Astrocyte (in vitro differentiated cells and primary cell): ENCODE results near the gene TRMT2A. TPM values are rescaled to one million over a fixed set of nuclear protein-coding genes. Genes with fewer than 3 reads are reported as not detected.

ENCODE experiments used
- DNase-seq: peaks from one replicate; pipeline ENCODE4 v3.0.0-alpha.2; 2010; ENCODE audit warnings: low read depth
- FAIRE-seq: peaks from 2 replicates; lab custom pipeline; 2011; peaks lifted over from hg19 to GRCh38; lab: Jason Lieb, UNC
- H2AFZ ChIP-seq: 2 replicates; pipeline ENCODE4 v1.6.0; 2012; ENCODE audit warnings: low read depth, low read length, inconsistent platforms
- H3K27ac ChIP-seq: 2 replicates; pipeline ENCODE4 v1.5.1; 2011; ENCODE audit warnings: low read depth, low read length, inconsistent platforms
- H3K27me3 ChIP-seq: 2 replicates; pipeline ENCODE4 v1.6.0; 2011; ENCODE audit warnings: low read length, inconsistent platforms; ENCODE audit not compliant: insufficient read depth
- H3K36me3 ChIP-seq: 2 replicates; pipeline ENCODE4 v1.5.1; 2011; ENCODE audit warnings: low read length, inconsistent platforms; ENCODE audit not compliant: insufficient read depth
- H3K4me1 ChIP-seq: 2 replicates; pipeline ENCODE4 v1.5.1; 2011; ENCODE audit warnings: low read length, inconsistent platforms; ENCODE audit not compliant: insufficient read depth
- H3K4me2 ChIP-seq: 2 replicates; pipeline ENCODE4 v1.6.0; 2012; ENCODE audit warnings: low read length, inconsistent platforms
- H3K4me3 ChIP-seq: 2 replicates; pipeline ENCODE4 v1.5.1; 2011; ENCODE audit warnings: low read depth, mild to moderate bottlenecking, low read length, inconsistent platforms; ENCODE audit not compliant: insufficient read depth
- H3K79me2 ChIP-seq: 2 replicates; pipeline ENCODE4 v1.6.0; 2012; ENCODE audit warnings: mild to moderate bottlenecking, low read length, inconsistent platforms; ENCODE audit not compliant: insufficient read depth
- H3K9ac ChIP-seq: 2 replicates; pipeline ENCODE4 v1.6.0; 2012; ENCODE audit warnings: mild to moderate bottlenecking, low read length, inconsistent platforms
- H3K9me3 ChIP-seq: 2 replicates; pipeline ENCODE4 v1.5.1; 2012; ENCODE audit warnings: low read depth, mild to moderate bottlenecking, low read length, inconsistent platforms; ENCODE audit not compliant: insufficient read depth
- H4K20me1 ChIP-seq: 2 replicates; pipeline ENCODE4 v1.6.0; 2012; ENCODE audit warnings: low read length, inconsistent platforms; ENCODE audit not compliant: insufficient read depth
- H3K27ac Mint-ChIP-seq: one replicate; pipeline ENCODE4 v1.8.0; 2021; ENCODE audit warnings: mild to moderate bottlenecking, mixed read lengths; ENCODE audit not compliant: unreplicated experiment
- H3K27me3 Mint-ChIP-seq: one replicate; pipeline ENCODE4 v1.8.0; 2021; ENCODE audit warnings: low read depth, mixed read lengths; ENCODE audit not compliant: unreplicated experiment
- H3K36me3 Mint-ChIP-seq: one replicate; pipeline ENCODE4 v1.8.0; 2021; ENCODE audit warnings: low read depth, mixed read lengths; ENCODE audit not compliant: unreplicated experiment
- H3K4me1 Mint-ChIP-seq: one replicate; pipeline ENCODE4 v1.8.0; 2021; ENCODE audit warnings: low read depth, mixed read lengths; ENCODE audit not compliant: unreplicated experiment
- H3K4me3 Mint-ChIP-seq: one replicate; pipeline ENCODE4 v1.8.0; 2021; ENCODE audit warnings: mild to moderate bottlenecking, moderate library complexity, mixed read lengths; ENCODE audit not compliant: unreplicated experiment
- H3K9me3 Mint-ChIP-seq: one replicate; pipeline ENCODE4 v1.8.0; 2021; ENCODE audit warnings: mild to moderate bottlenecking, mixed read lengths; ENCODE audit not compliant: unreplicated experiment
- EZH2 ChIP-seq: IDR thresholded peaks from 2 replicates; pipeline ENCODE4 v1.6.1; 2012; ENCODE audit warnings: mild to moderate bottlenecking, low read length, inconsistent platforms; ENCODE audit not compliant: insufficient read depth
- total RNA-seq: library from RNA; stranded (reverse); gene quantifications from 2 replicates; pipeline ENCODE4 v1.2.1, GENCODE V29; 2021
- TF ChIP-seq, protein P1 (sequence below): IDR thresholded peaks from 2 replicates; pipeline ENCODE4 v1.5.1; 2011; ENCODE audit warnings: low read depth, mild to moderate bottlenecking, inconsistent platforms, low read length, moderate library complexity; ENCODE audit not compliant: insufficient read depth

The TRMT2A gene
- total RNA-seq, 1 donor from 2014 or later = 32.9 TPM

DNA sequence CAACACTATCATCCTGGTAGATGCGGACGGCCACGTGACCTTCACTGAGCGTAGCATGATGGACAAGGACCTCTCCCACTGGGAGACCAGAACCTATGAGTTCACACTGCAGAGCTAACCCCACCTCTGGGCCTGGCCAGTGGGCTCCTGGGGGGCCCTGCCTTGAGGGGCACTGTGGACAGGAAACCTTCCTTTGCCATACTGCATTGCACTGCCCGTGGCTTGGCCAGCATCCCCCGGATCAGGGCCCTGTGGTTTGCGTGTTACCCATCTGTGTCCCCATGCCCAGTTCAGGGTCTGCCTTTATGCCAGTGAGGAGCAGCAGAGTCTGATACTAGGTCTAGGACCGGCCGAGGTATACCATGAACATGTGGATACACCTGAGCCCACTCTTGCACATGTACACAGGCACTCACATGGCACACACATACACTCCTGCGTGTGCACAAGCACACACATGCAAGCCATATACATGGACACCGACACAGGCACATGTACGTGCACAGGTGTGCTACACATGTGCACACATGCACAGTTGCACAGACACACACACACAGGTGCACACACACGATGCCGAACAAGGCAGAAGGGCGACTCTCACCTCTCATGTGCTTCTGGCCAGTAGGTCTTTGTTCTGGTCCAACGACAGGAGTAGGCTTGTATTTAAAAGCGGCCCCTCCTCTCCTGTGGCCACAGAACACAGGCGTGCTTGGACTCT is 52.3 kb downstream of the TRMT2A start:
- Mint-ChIP-seq H3K27ac (no peak overlapping the region), H3K4me3 (no peak overlapping the region), H3K27me3 (no peaks in the 10 kb centered on the region), H3K4me1 (peaks cover 5% of the 10 kb centered on the region), H3K9me3 (no peaks in the 10 kb centered on the region), H3K36me3 (peaks cover 9% of the 10 kb centered on the region)
- Histone ChIP-seq H2AFZ (no peak overlapping the region), H3K9me3 (no peaks in the 10 kb centered on the region), H3K4me3 (no peak overlapping the region), H3K27ac (no peak overlapping the region), H3K27me3 (no peaks in the 10 kb centered on the region), H3K36me3 (no peaks in the 10 kb centered on the region), H3K4me2 (no peak overlapping the region), H4K20me1 (peaks cover 9% of the 10 kb centered on the region), H3K79me2 (no peaks in the 10 kb centered on the region), H3K9ac (no peak overlapping the region), H3K4me1 (peaks cover 13% of the 10 kb centered on the region)
- DNase-seq (no peak), FAIRE-seq (no peak)
- TF ChIP-seq, protein P1, sequence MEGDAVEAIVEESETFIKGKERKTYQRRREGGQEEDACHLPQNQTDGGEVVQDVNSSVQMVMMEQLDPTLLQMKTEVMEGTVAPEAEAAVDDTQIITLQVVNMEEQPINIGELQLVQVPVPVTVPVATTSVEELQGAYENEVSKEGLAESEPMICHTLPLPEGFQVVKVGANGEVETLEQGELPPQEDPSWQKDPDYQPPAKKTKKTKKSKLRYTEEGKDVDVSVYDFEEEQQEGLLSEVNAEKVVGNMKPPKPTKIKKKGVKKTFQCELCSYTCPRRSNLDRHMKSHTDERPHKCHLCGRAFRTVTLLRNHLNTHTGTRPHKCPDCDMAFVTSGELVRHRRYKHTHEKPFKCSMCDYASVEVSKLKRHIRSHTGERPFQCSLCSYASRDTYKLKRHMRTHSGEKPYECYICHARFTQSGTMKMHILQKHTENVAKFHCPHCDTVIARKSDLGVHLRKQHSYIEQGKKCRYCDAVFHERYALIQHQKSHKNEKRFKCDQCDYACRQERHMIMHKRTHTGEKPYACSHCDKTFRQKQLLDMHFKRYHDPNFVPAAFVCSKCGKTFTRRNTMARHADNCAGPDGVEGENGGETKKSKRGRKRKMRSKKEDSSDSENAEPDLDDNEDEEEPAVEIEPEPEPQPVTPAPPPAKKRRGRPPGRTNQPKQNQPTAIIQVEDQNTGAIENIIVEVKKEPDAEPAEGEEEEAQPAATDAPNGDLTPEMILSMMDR = no peak
- TF ChIP-seq EZH2 = no peak

DNA sequence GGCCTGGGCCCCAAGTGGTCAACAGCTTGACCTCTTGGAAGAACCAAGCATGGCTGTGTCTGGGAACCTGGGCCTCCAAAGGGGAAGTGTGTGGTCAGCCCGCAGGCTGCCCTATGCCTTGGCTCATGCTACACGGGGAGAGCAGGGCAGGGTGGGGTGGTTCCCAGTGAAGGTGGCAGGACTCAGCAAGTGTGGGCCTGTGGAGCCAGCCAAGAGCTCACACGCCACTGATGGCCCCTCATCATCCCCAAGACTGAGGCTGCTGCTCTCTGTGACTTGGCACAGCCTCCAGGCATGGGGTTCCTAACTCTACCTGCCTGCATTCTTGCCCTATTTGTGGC is 52.9 kb downstream of the TRMT2A start:
- Histone ChIP-seq H4K20me1 (peaks cover 11% of the 10 kb centered on the region), H3K27me3 (no peaks in the 10 kb centered on the region), H3K27ac (no peak overlapping the region), H3K4me2 (no peak overlapping the region), H3K4me3 (no peak overlapping the region), H3K9me3 (no peaks in the 10 kb centered on the region), H3K9ac (no peak overlapping the region), H2AFZ (no peak overlapping the region), H3K4me1 (peaks cover 13% of the 10 kb centered on the region), H3K36me3 (no peaks in the 10 kb centered on the region), H3K79me2 (no peaks in the 10 kb centered on the region)
- DNase-seq = no peak
- H3K27me3 Mint-ChIP-seq = no peaks in the 10 kb centered on the region
- H3K4me3 Mint-ChIP-seq = no peak overlapping the region
- TF ChIP-seq, protein P1 = no peak
- TF ChIP-seq EZH2 = no peak
- H3K36me3 Mint-ChIP-seq = peaks cover 11% of the 10 kb centered on the region
- no peaks in the 10 kb centered on the region for H3K9me3 Mint-ChIP-seq
- no peak overlapping the region for H3K27ac Mint-ChIP-seq
- peaks cover 5% of the 10 kb centered on the region for H3K4me1 Mint-ChIP-seq
- no peak for FAIRE-seq

DNA sequence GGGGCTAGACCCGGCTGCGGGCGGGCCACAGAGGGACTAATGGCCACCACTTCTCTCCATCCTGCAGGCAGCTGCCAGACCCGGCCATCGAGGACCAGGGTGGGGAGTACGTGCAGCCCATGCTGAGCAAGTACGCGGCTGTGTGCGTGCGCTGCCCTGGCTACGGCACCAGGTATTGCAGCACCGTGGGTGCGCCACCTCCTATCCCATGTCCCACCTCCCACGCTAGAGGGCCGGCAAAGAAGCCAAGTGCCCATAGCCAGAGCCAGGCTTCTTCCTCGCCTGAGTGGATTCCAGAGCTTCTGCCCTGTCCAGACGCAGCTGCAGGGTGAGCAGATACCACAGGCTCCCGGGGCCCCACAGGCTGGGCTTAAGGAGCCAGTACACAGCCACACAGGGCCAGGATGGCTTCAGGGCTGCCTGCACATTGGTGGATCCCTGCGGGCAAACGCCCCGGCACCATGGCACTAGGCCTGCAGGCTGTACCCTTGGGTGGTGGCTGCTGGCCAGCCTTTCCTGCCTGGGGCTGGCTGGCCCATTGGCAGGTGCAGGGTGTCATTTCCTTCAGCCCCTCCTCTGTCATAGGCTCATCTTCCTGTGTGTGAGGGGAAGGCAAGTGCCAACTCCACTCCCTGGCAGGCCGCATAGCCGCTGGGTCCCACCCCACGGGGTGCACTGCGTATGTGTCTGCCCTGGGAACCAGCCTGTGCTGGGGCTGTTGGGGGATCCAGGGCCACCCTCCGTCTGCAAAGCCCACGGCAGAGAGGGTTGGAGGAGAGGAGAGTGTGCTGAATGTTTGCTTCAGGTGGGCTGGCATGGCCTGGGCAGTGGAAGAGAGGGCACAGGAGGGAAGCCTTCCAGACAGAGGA is 53.5 kb downstream of the TRMT2A start:
- Histone ChIP-seq H4K20me1 (peaks cover 11% of the 10 kb centered on the region), H3K9me3 (no peaks in the 10 kb centered on the region), H3K27ac (no peak overlapping the region), H3K9ac (no peak overlapping the region), H2AFZ (no peak overlapping the region), H3K36me3 (no peaks in the 10 kb centered on the region), H3K79me2 (no peaks in the 10 kb centered on the region), H3K4me2 (no peak overlapping the region), H3K4me3 (no peak overlapping the region), H3K27me3 (no peaks in the 10 kb centered on the region), H3K4me1 (peaks cover 13% of the 10 kb centered on the region)
- H3K27ac Mint-ChIP-seq = no peak overlapping the region
- H3K36me3 Mint-ChIP-seq = peaks cover 13% of the 10 kb centered on the region
- H3K4me1 Mint-ChIP-seq = peaks cover 7% of the 10 kb centered on the region
- FAIRE-seq (no peak), DNase-seq (no peak)
- no peaks in the 10 kb centered on the region for H3K9me3 Mint-ChIP-seq
- no peak overlapping the region for H3K4me3 Mint-ChIP-seq
- no peak for TF ChIP-seq EZH2
- TF ChIP-seq, protein P1 = no peak
- no peaks in the 10 kb centered on the region for H3K27me3 Mint-ChIP-seq
